Placental epithelial cell (primary cell): ENCODE results near the gene WFDC5. TPM values are rescaled to one million over a fixed set of nuclear protein-coding genes. Genes with fewer than 3 reads are reported as not detected.

Source experiments
- total RNA-seq: library from RNA; depleted of rRNA; stranded (reverse); fragments of >200 nt; gene quantifications from 2 replicates; pipeline ENCODE4 v1.2.3, GENCODE V29; 2012

Gene WFDC5
- not detected in 2 replicates for total RNA-seq

GRCh38 chr20:45114465-45115385, at the start of gene WFDC5:
TSS of gene WFDC5 (minus strand) at chr20:45115174. CDS start at chr20:45115083, 91 bp downstream.

GRCh38 chr20:45124365-45124764, 9.4 kb upstream of the WFDC5 start, which contains the start of gene WFDC12:
TSS of gene WFDC12 (minus strand) at chr20:45124465. CDS start at chr20:45124447, 18 bp downstream.

GRCh38 chr20:45100563-45101245, 14.3 kb downstream of the WFDC5 start, which contains the start of gene KCNS1:
TSS of gene KCNS1 (minus strand) at chr20:45101127. CDS start at chr20:45099236, 1,891 bp downstream.

Other genes starting within 250 kb of the WFDC5 start
- gene YWHAB, start 229.5 kb downstream of the WFDC5 start, total RNA-seq = 74.2 and 153 TPM in 2 replicates
- gene PABPC1L, start 205.1 kb downstream of the WFDC5 start, total RNA-seq = 12.9 and 20.4 TPM in 2 replicates
- 11.8 and 24.8 TPM in 2 replicates for gene TOMM34, start 154.8 kb downstream of the WFDC5 start, total RNA-seq
- 13.7 and 20.6 TPM in 2 replicates for gene STK4, start 148.7 kb downstream of the WFDC5 start, total RNA-seq
- 0.79 and 7.3 TPM in 2 replicates for gene KCNS1, start 14.0 kb downstream of the WFDC5 start, total RNA-seq
- not detected in 2 replicates for gene WFDC12, start 9.3 kb upstream of the WFDC5 start, total RNA-seq
- not detected in 2 replicates for gene PI3, start 59.7 kb upstream of the WFDC5 start, total RNA-seq
- not detected in 2 replicates for gene SEMG1, start 91.9 kb upstream of the WFDC5 start, total RNA-seq
- not detected in 2 replicates for gene SEMG2, start 106.2 kb upstream of the WFDC5 start, total RNA-seq
- 0.79 TPM in 1 of 2 replicates, not detected in the other for gene SLPI, start 139.4 kb upstream of the WFDC5 start, total RNA-seq
- not detected in 2 replicates for gene RBPJL, start 191.7 kb upstream of the WFDC5 start, total RNA-seq
- 0.54 and 1.2 TPM in 2 replicates for gene MATN4, start 193.1 kb upstream of the WFDC5 start, total RNA-seq
- gene SDC4, start 233.2 kb upstream of the WFDC5 start, total RNA-seq = 206 and 382 TPM in 2 replicates
- 34.9 and 57.5 TPM in 2 replicates for gene SYS1, start 248.0 kb upstream of the WFDC5 start, total RNA-seq